GM21723 (cell line): ENCODE measurements around the gene CFAP20.

Experiments
- ATAC-seq: cut with Tn5 transposase; IDR thresholded peaks from one replicate; pipeline ENCODE4 v1.9.1; 2021; ENCODE audit warnings: mild to moderate bottlenecking, moderate library complexity; ENCODE audit not compliant: unreplicated experiment

Gene CFAP20

DNA sequence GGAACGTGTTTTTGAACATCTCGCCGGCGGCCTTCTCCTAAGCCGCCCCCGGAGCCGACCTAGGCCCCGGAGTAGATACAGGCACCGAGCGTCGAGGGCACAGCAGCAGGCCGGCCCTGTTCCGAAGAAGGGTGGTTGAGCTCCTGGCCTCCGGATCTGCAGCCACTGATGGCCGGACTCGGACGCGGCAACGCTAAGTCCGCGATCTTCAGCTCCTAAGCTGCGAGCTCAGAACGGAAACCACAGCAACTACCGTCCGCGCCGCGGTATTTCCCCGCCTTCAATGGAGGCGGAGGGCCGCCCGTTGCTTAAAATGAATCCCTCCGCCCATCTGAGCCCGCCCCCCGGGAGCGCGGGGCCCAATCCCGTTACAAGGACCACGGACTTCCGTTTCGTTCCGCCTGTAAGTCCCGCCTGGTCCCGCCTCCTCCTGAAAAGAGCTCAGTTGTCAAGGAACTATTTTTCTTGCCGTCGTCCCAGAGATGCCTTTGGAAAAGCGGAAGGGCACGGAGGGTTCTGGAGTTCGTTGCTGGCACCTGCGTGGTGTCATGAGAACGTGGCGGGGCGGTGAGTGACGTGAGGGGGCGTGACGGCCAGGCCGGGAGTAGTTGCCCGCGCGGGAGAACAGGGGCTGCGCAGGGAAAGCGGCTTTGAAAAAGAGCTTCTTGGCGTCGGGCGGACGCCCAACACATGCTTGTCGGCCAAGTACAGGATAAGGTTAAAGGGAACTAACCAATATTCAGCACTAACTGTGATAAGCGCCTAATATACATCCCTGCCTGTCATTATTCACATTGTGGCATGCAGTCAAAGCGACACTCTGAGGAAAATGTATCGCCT is at the start of gene CFAP20:
CFAP20 (minus strand) TSS at position 285 of the 840 bp plus-strand sequence; CDS start at position 19, 266 bp downstream.
- peak; percentile 88 for ATAC-seq

DNA sequence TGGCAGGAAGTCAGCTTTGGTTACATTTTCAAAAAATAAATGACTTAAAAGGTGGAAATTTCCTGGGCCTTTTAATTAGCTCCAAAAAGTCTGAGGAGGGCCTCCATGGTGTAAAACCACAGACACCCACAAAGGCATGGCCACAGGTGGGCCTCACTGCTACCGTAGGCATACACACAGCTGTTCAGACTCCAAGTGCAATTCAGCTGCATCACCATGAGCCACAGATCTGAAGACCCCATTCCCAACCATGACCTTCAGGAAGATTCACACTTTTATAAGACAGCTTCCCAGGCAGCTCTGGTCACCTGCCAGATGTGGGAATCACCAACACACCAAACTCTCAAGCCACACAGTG is 48.2 kb upstream of the CFAP20 start:
- no peak for ATAC-seq

DNA sequence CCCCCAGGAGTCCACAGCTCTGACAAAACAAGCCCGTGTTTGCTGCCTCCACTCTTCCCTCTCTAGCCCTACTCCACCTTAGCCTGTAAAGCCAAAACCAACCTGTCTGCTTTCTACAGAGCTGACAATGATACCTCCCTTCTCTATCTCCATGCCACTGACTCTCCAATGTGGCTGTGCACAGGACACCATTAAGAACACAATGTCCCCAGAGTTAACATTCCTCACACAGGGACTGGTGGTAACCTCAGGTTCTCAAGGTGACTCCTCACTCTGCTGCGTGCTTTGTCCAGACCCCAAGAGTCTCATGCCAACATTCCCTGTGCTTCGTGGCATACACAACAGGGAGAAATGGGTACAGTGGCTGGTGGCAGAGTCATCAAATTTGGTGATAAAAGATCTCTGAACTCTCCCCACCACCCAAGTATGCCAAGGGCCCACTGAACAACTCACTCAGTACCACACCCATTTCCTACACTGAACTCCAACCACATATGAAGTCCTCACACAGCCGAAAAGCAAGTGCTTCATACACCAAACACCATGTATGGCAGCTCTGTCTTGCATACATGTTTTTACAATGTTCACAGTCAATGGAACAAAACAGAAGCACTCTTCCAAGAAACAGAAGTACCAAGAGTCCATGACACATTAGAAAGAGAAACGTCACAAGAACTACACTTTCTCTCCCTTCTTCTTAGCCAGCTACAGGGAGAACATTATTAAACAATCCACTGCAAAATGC is 47.6 kb upstream of the CFAP20 start:
- no peak for ATAC-seq

GRCh38 chr16:58170223-58170622 is 41.0 kb upstream of the CFAP20 start:
- ATAC-seq, result no peak

DNA sequence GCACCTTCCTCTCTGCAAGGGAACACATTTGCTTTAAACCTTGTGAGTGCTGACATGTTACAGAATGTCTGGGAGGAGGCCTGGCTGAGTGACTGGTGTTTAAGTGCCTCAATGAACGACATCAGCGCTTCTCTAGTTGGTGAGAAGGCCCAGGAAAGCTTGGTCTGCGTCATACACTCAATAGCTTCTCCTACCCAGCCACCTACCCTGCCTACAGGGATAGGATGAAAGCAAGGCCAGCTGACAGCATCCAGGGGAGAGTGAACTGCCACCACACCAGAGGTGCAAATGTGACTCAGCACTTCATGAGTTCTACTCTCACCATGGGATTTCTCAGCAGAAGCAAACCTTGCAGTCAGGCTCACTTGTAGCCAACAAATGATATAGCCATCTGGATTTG is 31.7 kb upstream of the CFAP20 start:
- ATAC-seq, result no peak

GRCh38 chr16:58158725-58159124 is 29.5 kb upstream of the CFAP20 start:
- ATAC-seq, result no peak

DNA sequence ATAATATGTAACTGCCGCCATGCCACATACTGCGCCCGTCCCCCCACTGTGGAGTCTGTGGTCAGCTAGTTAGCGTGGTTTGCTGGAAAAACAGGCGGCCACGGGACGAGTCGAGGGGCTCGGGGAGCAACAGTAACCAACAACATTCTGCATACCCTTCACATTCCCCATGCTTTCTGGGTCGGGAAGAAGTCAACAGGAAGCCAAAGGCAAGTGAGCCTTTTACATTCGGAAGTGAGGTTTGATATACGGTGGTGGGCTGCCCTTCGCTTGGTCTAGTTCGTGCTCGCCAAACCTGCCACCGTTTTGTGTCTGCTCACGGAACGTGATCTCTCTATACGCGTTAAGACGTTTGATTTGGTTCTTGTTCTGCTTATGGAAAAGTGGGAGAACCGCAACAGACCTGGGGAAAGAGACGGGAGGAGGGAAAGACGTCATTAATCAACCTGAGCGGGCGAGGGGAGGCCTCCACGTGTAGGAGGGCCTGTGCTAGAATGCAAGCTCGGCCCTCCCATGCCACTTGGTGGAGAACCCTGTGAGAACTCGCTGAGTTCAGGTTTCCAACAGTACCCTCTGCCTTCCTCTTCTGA is 28.9 kb upstream of the CFAP20 start:
- ATAC-seq, result no peak

DNA sequence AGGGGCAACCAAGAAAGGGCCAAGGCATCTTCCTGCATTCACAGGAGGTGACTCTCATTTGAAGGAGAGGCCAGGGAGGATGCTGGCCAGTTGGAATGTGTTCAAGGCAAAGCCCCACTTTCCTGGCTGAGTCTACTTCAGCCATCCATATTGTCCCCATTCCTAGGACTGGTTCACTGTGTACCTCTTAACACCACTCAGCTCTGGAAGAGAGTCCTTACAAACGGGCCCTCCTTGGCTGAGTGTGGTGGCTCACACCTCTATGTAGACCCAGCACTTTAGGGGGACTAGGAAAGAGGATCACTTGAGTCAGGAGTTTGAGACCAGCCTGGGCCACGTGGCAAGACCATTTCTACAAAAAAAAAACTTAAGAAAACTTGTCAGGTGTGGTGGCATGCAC is 28.1 kb upstream of the CFAP20 start:
- ATAC-seq, result no peak

GRCh38 chr16:58155839-58156238 is 26.7 kb upstream of the CFAP20 start:
- no peak for ATAC-seq

DNA sequence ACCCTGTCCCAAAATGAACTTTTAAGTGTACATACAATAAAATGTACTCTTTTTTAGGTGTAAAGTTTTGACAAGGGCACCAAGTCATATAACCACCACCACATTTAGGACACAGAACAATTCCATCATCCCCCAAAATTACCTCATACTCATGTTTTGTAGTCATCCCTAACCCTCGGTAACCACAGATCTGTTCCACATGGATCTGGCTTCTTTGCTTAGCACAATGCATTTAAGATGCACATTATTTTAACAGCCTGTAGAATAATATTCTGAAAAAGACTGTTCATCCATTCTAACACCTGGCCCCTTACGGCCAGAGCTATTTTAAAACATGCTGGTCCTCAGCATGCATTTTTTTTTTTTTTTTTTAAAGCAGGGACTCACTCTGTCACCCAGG is 25.2 kb upstream of the CFAP20 start:
- no peak for ATAC-seq

DNA sequence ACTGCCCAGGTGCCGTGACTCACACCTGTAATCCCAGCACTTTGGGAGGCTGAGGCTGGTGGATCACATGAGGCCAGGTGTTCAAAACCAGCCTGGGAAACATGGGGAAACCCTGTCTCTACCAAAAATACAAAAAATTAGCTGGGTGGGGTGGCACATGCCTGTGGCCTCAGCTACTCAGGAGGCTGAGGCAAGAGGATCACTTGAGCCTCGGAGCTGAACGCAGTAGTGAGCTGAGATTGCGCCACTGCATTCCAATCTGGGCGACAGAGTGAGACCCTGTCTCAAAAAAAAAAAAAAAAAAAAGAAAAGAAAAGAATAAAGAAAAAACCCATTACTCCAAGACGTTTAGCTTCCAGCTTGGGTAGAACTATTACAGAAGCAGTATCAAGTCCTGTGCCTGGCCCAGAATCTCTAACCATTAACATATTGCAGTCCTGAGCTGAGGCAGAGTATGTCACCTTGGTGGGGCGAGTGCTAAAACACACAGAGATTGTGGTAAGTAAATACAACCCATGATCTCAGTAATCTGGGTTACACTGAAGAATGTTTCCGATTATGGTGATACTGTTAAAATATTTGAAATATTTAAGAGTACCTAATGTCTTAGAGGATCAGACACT is 23.2 kb upstream of the CFAP20 start:
- ATAC-seq, result no peak

DNA sequence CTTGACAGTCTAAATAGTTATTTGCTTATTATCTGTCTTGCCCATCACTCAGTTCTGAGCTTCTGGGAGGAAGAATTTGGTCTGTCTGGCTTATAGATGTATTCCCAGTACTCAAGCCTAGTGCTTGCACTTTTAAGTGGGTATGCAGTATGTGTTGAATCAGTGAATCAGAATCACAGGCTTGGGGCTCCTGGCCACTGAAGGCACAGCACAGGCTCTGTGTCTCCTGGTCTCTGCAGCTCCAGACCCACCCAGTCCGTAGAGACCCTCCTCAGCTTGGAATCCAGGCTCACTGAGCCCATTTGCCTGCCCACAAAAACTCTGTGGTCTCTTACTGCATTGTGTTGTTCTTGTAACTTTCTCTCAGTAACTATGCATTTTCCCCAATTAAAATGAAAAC is 19.3 kb upstream of the CFAP20 start:
- ATAC-seq, result no peak

GRCh38 chr16:58148099-58148498 is 18.9 kb upstream of the CFAP20 start:
- ATAC-seq, result no peak

GRCh38 chr16:58138852-58139251 is 9.7 kb upstream of the CFAP20 start:
- no peak for ATAC-seq

DNA sequence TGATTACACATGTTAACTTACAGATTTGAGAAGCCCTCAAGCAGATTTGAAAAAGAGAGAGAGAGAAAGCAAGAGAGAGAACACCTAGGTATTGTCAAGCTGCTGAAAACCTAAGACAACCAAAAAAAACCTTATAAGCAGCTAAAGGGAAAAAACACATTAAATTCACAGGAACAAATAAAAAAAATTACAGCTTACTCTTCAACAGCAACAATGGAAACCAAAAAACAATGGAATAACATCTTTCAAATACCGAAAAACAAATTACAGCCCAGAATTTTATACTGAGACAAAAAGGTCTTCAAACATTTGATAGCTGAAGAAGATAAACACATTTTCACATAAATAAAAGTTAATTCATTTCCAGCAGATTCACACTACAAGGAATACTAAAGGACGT is 8.4 kb upstream of the CFAP20 start:
- ATAC-seq, result no peak

GRCh38 chr16:58128711-58129096 is 477 bp downstream of the CFAP20 start:
- peak; percentile 4 for ATAC-seq

DNA sequence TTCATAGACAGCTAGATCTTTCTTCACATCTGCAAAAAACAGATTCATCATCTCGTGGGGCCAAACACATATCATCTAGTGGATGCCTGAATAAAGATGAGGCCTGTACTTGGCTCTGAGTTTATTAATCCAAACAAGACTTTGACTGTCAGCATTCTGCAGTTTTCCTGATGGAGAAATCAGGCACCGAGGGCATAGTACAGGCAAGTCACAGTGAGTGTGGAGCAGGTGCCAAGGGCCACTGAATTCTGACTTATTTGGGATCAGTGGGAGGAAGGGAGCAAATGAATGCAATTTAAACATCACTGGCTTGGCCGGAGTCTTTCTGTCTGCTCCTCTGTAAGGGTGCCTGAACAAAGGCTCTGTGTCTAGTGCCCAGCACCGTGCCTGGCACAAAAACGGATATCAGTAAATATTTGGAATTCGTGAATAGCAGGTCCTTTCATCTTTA is 975 bp downstream of the CFAP20 start:
- ATAC-seq, result no peak

GRCh38 chr16:58127634-58128033 is 1.5 kb downstream of the CFAP20 start:
- no peak for ATAC-seq

DNA sequence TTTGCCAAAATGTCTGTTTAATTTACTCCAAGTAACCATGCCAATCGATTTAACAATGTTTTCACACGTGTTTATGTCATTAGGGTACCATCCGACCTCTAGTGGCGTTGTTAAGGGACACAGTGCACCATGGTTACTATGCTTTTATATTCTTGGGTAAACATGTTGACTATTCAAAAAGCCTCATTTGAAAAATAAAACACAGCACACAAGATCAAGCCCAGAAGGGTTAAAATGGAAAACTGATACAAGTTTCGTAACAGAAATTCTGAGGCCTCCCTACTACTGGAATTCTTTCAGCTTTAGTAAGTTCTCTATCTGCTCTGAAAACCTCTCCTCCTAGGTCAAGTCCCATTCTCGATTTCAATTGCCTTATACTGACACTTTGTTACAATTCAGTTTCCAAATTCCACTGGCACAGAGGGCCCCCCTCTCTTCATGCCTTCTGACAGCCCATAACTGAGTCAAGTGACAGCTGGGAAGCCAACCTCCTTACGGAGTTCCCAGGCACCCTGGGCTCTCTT is 2.1 kb downstream of the CFAP20 start:
- ATAC-seq, result no peak

- ATAC-seq, result no peak
These were observed 2.7 kb downstream of the CFAP20 start for GRCh38 chr16:58126451-58126961.

- no peak for ATAC-seq
These were observed 3.3 kb downstream of the CFAP20 start for GRCh38 chr16:58125781-58126335.
